SK-N-SH (cell line): Measurements from ENCODE around the gene HOXB8.

Experiments
- EP300 ChIP-seq, 2 experiments: IDR thresholded peaks; 2 replicates each; pipeline versions ENCODE4 v1.4.0 to v1.6.1; 2012; ENCODE audit warnings: borderline replicate concordance in 1 of 2, low read depth in 1 of 2, low read length in 1 of 2
- FOXM1 ChIP-seq: IDR thresholded peaks from 2 replicates; pipeline ENCODE4 v1.4.0; 2012; ENCODE audit warnings: low read depth, mild to moderate bottlenecking
- JUND ChIP-seq: IDR thresholded peaks from 2 replicates; pipeline ENCODE4 v1.4.0; 2012
- SIN3A ChIP-seq: IDR thresholded peaks from 2 replicates; pipeline ENCODE4 v1.6.1; 2012; ENCODE audit warnings: low read depth, mild to moderate bottlenecking, low read length, moderate library complexity, borderline replicate concordance
- TF ChIP-seq, protein P1 (sequence below): fragments of 200-600 bp; sonication (generic); IDR thresholded peaks from 2 replicates; pipeline ENCODE4 v1.6.1; 2017; ENCODE audit warnings: antibody characterized with exemption, mild to moderate bottlenecking, moderate library complexity
- TF ChIP-seq, protein P2 (sequence below): IDR thresholded peaks from 2 replicates; pipeline ENCODE4 v1.6.1; 2012; ENCODE audit warnings: mild to moderate bottlenecking, low read depth, low read length, moderate library complexity
- TF ChIP-seq, protein P3 (sequence below): IDR thresholded peaks from 2 replicates; pipeline ENCODE4 v1.4.0; 2012; ENCODE audit warnings: low read depth, borderline replicate concordance

DNA sequence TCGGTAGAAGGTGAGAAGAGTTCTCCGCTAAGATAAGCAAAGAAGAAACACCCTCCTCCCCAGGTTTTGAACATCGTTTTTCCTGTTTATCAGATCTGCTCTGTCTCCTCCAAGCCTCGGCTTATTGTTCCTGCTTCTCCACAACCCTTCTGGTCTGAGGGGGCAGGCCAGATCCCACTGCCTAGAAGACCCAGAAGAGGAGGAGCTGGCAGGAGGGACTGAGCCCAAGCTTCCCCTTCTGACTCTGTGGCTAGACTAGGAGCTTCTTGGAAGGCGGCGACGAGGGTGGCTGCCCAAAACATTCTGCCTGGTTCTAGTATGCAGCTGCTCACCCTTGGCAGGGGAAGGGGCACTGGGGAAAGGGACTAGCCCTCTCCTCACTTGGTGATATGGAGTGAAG lies 16.4 kb downstream of the HOXB8 start:
- TF ChIP-seq, protein P1, sequence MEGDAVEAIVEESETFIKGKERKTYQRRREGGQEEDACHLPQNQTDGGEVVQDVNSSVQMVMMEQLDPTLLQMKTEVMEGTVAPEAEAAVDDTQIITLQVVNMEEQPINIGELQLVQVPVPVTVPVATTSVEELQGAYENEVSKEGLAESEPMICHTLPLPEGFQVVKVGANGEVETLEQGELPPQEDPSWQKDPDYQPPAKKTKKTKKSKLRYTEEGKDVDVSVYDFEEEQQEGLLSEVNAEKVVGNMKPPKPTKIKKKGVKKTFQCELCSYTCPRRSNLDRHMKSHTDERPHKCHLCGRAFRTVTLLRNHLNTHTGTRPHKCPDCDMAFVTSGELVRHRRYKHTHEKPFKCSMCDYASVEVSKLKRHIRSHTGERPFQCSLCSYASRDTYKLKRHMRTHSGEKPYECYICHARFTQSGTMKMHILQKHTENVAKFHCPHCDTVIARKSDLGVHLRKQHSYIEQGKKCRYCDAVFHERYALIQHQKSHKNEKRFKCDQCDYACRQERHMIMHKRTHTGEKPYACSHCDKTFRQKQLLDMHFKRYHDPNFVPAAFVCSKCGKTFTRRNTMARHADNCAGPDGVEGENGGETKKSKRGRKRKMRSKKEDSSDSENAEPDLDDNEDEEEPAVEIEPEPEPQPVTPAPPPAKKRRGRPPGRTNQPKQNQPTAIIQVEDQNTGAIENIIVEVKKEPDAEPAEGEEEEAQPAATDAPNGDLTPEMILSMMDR = no peak
- TF ChIP-seq EP300 (IDR thresholded peaks at IDR 0.05; ENCODE audit: borderline replicate concordance in 1 of 2, low read depth in 1 of 2, low read length in 1 of 2) (no peak), FOXM1 (no peak), JUND (no peak), SIN3A (no peak)
- TF ChIP-seq, protein P2, sequence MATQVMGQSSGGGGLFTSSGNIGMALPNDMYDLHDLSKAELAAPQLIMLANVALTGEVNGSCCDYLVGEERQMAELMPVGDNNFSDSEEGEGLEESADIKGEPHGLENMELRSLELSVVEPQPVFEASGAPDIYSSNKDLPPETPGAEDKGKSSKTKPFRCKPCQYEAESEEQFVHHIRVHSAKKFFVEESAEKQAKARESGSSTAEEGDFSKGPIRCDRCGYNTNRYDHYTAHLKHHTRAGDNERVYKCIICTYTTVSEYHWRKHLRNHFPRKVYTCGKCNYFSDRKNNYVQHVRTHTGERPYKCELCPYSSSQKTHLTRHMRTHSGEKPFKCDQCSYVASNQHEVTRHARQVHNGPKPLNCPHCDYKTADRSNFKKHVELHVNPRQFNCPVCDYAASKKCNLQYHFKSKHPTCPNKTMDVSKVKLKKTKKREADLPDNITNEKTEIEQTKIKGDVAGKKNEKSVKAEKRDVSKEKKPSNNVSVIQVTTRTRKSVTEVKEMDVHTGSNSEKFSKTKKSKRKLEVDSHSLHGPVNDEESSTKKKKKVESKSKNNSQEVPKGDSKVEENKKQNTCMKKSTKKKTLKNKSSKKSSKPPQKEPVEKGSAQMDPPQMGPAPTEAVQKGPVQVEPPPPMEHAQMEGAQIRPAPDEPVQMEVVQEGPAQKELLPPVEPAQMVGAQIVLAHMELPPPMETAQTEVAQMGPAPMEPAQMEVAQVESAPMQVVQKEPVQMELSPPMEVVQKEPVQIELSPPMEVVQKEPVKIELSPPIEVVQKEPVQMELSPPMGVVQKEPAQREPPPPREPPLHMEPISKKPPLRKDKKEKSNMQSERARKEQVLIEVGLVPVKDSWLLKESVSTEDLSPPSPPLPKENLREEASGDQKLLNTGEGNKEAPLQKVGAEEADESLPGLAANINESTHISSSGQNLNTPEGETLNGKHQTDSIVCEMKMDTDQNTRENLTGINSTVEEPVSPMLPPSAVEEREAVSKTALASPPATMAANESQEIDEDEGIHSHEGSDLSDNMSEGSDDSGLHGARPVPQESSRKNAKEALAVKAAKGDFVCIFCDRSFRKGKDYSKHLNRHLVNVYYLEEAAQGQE = no peak
- TF ChIP-seq, protein P3, sequence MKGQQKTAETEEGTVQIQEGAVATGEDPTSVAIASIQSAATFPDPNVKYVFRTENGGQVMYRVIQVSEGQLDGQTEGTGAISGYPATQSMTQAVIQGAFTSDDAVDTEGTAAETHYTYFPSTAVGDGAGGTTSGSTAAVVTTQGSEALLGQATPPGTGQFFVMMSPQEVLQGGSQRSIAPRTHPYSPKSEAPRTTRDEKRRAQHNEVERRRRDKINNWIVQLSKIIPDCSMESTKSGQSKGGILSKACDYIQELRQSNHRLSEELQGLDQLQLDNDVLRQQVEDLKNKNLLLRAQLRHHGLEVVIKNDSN = no peak
